ENCODE data around the gene CCAR1. TPM values are rescaled to one million over a fixed set of nuclear protein-coding genes. Genes with fewer than 3 reads are reported as not detected.
"Not testable (repeated sequence)": the region's sequence is repeated elsewhere in the genome, so short reads cannot be mapped to it uniquely, and the experiment has no call there.

CCAR1 gene
- total RNA-seq, 1 donor from 2014 or later = 67.0 TPM

GRCh38 chr10:68705548-68705947 lies 15.5 kb upstream of the CCAR1 start:
- Histone ChIP-seq H3K27me3 (no peaks in the 10 kb centered on the region), H3K9me3 (no peaks in the 10 kb centered on the region), H3K36me3 (no peaks in the 10 kb centered on the region), H3K27ac (no peak overlapping the region), H3K4me3 (no peak overlapping the region), H3K4me1 (no peaks in the 10 kb centered on the region)
- intact Hi-C loops (cut with DNase I) = no loop called here
- no peak for TF ChIP-seq POLR2AphosphoS5 (IDR thresholded peaks at IDR 0.05; ENCODE audit: insufficient read depth in 1 of 2, low read depth in 1 of 2)
- TF ChIP-seq CTCF (IDR thresholded peaks at IDR 0.05) = no peak
- TF ChIP-seq POLR2A (IDR thresholded peaks at IDR 0.05) = no peak
- DNase-seq (ENCODE audit: extremely low spot score in 2 of 2) = no peak

DNA sequence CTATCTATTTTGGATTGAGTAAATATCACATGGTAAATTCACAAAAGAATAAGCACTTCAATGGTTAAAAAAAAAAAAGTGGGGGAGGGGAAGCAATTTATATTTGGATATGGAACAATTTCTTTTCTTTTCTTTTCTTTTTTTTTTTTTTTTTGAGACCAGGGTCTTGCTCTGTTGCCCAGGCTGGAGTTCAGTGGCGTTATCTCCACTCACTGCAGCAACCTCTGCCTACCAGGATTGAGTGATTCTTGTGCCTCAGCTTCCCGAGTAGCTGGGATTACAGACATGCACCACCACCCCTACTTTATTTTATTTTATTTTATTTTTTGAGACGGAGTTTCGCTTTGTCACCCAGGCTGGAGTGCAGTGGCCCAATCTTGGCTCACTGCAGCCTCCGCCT lies 12.1 kb upstream of the CCAR1 start:
- H3K4me1 ChIP-seq; H3K27ac ChIP-seq; H3K9me3 ChIP-seq; intact Hi-C loops (cut with DNase I); H3K27me3 ChIP-seq; H3K4me3 ChIP-seq; DNase-seq (ENCODE audit: extremely low spot score in 2 of 2); H3K36me3 ChIP-seq: not testable (repeated sequence)

DNA sequence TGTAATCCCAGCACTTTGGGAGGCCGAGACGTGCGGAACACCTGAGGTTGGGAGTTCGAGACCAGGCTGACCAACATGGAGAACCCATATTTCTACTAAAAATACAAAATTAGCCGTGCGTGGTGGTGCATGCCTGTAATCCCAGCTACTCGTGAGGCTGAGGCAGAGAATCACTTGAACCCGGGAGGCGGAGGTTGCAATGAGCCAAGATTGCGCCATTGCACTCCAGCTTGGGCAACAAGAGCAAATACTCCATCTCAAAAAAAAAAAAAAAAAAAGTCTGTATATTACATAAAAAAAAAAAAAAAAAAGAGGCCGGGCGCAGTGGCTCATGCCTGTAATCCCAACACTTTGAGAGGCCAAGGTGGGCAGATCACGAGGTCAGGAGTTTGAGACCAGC lies 8.0 kb upstream of the CCAR1 start:
- DNase-seq (ENCODE audit: extremely low spot score in 2 of 2); intact Hi-C loops (cut with DNase I); H3K36me3 ChIP-seq; H3K4me1 ChIP-seq; H3K27ac ChIP-seq; H3K9me3 ChIP-seq; H3K27me3 ChIP-seq; H3K4me3 ChIP-seq: not testable (repeated sequence)

DNA sequence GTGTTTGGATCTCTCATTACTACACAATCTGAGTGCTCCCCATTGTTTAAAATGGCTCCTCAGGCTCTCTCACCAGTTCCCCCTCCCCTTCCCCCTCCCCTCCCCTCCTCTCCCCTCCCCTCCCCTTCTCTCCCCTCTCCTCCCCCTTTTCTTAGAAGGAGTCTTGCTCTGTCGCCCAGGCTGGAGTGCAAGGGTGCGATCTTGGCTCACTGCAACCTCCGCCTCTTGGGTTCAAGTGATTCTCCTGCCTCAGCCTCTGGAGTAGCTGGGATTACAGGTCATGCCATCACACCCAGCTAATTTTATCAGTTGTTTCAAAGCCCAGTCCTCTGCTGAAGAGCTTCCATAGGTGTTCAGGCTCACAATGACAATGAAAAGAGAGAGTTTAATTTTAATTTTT lies 3.6 kb upstream of the CCAR1 start:
- Histone ChIP-seq H3K4me3 (no peak overlapping the region), H3K27me3 (no peaks in the 10 kb centered on the region), H3K9me3 (no peaks in the 10 kb centered on the region), H3K27ac (no peak overlapping the region), H3K4me1 (peaks cover 7% of the 10 kb centered on the region), H3K36me3 (no peaks in the 10 kb centered on the region)
- no peak for TF ChIP-seq POLR2AphosphoS5 (IDR thresholded peaks at IDR 0.05; ENCODE audit: insufficient read depth in 1 of 2, low read depth in 1 of 2)
- no peak for TF ChIP-seq CTCF (IDR thresholded peaks at IDR 0.05)
- TF ChIP-seq POLR2A (IDR thresholded peaks at IDR 0.05) = no peak
- DNase-seq (ENCODE audit: extremely low spot score in 2 of 2) = no peak
- intact Hi-C loops (cut with DNase I) = no loop called here

DNA sequence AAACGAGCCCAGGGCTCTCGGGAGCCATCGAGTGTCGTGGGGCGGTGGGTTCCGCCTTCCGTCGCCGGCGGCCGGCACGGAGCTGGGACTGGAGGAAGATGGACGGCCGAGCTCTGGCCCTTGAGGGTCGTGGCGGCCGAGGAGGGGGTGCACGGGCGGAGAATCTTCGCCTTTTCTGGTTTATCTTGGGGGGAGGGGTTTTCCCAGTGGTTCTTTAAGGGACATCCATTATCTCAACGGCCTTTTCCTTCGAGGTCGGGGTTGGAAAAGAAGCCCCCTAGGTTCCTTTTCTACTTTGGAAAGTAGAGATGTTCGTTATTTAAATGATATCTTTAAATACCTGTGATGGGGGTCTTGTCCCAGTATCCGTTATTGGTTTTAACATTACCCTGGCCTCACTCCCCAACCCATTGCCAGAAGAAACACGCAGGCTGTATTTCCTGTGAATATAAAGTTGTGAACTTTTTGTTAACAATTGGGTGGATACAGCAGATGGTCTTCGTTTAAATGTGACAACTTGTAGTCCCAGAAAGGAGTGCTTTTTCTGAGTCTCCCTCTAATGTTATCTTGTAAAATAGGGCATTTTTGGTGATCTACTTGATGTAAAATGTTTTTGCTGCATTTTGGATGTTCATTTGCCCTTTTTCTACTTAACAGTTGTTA lies 765 bp downstream of the CCAR1 start:
- peak; percentile 20 to 22 for DNase-seq (ENCODE audit: extremely low spot score in 2 of 2)
- intact Hi-C loops (cut with DNase I) = no loop called here
- peak overlapping the region; percentile 95 for H3K27ac ChIP-seq
- H3K36me3 ChIP-seq = peaks cover 0 to 25% of the 10 kb centered on the region in 2 donors
- TF ChIP-seq POLR2A (IDR thresholded peaks at IDR 0.05) = no peak
- TF ChIP-seq CTCF (IDR thresholded peaks at IDR 0.05) = no peak
- TF ChIP-seq POLR2AphosphoS5 (IDR thresholded peaks at IDR 0.05; ENCODE audit: insufficient read depth in 1 of 2, low read depth in 1 of 2) = no peak
- H3K4me3 ChIP-seq = peak overlapping the region; percentile 60 to 84
- peaks cover 18% of the 10 kb centered on the region for H3K4me1 ChIP-seq
- no peaks in the 10 kb centered on the region for H3K27me3 ChIP-seq
- no peaks in the 10 kb centered on the region for H3K9me3 ChIP-seq

- Histone ChIP-seq H3K36me3 (peaks cover 0 to 46% of the 10 kb centered on the region in 2 donors), H3K27me3 (no peaks in the 10 kb centered on the region), H3K27ac (no peak overlapping the region), H3K4me3 (no peak overlapping the region), H3K9me3 (no peaks in the 10 kb centered on the region), H3K4me1 (peaks cover 18% of the 10 kb centered on the region)
- intact Hi-C loops (cut with DNase I) = no loop called here
- no peak for DNase-seq (ENCODE audit: extremely low spot score in 2 of 2)
- TF ChIP-seq POLR2AphosphoS5 (IDR thresholded peaks at IDR 0.05; ENCODE audit: insufficient read depth in 1 of 2, low read depth in 1 of 2) (no peak), CTCF (IDR thresholded peaks at IDR 0.05) (no peak), POLR2A (IDR thresholded peaks at IDR 0.05) (no peak)
Measured at GRCh38 chr10:68725016-68725415, 4.0 kb downstream of the CCAR1 start.

All from vagina (tissue), 2 donors.